Measurements from ENCODE around the gene NEURL1B.

DNA sequence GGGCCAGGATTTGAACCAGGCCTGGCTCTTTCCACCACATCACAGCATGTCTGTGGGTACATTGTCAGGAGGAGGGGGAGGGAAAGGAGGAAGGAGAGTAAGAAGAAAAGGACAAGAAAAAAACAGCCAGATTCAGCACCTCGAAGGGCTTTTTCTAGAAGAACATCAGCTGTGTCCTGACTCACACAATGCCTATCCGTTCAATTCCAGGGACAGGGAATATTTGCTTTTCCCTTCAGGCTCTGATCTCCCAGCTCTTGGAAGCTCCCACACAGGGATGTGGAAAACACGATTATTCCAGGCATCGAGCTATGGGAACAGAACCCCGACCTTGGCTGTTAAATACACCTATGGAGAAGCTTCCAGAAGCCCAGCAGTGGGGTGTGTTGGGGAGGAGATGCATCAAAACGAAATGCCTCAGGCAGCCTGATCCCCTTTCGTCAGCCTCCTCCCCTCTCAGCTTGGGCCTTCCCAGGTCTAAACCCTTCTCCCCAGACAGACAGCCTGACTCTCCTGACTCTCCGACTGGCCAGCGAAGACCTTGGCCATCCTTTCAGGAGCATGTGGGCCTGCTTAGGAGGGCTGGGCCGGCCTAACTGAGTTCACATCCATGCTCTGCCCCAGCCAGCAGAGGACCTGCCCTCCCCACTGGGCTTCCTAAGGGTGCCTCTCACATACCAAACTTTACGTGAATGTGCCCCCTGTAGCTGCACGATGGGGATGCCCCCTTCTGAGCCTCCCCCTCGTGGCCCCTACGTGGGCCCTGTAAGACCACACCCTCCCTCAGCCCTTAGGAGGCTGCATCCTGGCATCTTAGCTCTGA lies 54.4 kb downstream of the NEURL1B start:
- TF ChIP-seq, protein P1, sequence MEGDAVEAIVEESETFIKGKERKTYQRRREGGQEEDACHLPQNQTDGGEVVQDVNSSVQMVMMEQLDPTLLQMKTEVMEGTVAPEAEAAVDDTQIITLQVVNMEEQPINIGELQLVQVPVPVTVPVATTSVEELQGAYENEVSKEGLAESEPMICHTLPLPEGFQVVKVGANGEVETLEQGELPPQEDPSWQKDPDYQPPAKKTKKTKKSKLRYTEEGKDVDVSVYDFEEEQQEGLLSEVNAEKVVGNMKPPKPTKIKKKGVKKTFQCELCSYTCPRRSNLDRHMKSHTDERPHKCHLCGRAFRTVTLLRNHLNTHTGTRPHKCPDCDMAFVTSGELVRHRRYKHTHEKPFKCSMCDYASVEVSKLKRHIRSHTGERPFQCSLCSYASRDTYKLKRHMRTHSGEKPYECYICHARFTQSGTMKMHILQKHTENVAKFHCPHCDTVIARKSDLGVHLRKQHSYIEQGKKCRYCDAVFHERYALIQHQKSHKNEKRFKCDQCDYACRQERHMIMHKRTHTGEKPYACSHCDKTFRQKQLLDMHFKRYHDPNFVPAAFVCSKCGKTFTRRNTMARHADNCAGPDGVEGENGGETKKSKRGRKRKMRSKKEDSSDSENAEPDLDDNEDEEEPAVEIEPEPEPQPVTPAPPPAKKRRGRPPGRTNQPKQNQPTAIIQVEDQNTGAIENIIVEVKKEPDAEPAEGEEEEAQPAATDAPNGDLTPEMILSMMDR (IDR thresholded peaks at IDR 0.05 in 8 of 11, conservative IDR thresholded peaks at IDR 0.05 in 3 of 11), result no peak
- TF ChIP-seq POLR2A (IDR thresholded peaks at IDR 0.05) (no peak), POLR2AphosphoS5 (IDR thresholded peaks at IDR 0.05) (no peak)

Measured in spleen (tissue), 7 donors.